HL-60/S4 treated with retinoic acid at 250 ng/mL for 4 days and 3 days (cell line): ENCODE measurements around the gene CHODL.

Experiments used
- in situ Hi-C: fragments of 300-500 bp; cut with MboI; formaldehyde crosslinking; loops from 2 replicates; pipeline ENCODE4 v1.7.0; 2022; ENCODE audit warnings: low sequenced_read_pairs

Gene CHODL, protein sequence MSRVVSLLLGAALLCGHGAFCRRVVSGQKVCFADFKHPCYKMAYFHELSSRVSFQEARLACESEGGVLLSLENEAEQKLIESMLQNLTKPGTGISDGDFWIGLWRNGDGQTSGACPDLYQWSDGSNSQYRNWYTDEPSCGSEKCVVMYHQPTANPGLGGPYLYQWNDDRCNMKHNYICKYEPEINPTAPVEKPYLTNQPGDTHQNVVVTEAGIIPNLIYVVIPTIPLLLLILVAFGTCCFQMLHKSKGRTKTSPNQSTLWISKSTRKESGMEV

DNA sequence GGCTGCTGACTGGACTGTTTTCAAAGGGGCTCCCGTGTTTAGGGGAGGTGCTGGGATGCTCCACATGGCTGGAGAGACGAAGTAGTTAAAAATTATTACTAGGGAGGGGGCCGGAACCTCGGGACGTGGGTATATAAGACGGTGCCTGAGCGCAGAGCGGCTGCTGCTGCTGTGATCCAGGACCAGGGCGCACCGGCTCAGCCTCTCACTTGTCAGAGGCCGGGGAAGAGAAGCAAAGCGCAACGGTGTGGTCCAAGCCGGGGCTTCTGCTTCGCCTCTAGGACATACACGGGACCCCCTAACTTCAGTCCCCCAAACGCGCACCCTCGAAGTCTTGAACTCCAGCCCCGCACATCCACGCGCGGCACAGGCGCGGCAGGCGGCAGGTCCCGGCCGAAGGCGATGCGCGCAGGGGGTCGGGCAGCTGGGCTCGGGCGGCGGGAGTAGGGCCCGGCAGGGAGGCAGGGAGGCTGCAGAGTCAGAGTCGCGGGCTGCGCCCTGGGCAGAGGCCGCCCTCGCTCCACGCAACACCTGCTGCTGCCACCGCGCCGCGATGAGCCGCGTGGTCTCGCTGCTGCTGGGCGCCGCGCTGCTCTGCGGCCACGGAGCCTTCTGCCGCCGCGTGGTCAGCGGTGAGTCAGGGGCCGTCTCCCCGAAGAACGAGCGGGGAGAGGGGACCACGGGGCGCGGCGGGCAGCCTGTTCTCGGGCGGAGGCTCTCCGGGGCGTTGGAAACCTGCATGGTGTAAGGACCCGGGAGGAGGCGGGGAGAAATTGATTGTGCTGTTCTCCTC, at the start of gene CHODL:
Gene CHODL (plus strand): TSS at position 163 of the 793 bp plus-strand sequence. CDS start 391 bp downstream, at position 554.
- in situ Hi-C loops: no loop called here

DNA sequence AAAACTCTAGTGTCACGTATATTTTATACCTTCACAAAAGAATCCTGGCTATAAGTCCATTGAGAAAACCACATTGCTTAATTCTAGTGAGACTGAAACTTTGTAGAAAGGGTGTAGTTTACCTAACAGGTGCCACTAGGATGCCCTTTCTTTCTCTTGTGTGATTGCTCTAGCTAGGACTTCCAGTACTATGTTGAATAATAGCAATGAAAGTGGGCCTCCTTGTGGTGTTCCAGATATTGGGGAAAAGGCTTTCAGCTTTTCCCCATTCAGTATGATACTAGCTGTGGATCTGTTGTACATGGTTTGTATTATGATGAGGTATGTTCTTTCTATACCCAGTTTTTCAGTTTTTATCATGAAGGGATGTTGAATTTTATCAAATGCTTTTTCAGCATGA, 39.7 kb upstream of the CHODL start:
- in situ Hi-C loops: no loop called here

DNA sequence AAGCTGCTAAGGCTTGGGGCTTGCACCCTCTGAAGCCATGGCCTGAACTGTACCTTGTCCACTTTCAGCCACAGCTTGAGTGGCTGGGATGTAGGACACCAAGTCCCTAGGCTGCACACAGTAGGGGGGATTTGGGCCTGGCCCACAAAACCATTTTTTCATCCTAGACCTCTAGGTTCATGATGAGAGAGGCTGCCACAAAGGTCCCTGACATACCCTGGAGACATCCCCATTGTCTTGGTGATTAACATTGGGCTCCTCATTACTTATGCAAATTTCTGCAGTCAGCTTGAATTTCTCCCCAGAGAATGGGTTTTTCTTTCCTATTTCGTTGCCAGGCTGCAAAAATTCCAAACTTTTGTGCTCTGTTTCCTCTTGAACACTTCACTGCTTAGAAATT, 26.3 kb upstream of the CHODL start:
- in situ Hi-C loops: no loop called here

DNA sequence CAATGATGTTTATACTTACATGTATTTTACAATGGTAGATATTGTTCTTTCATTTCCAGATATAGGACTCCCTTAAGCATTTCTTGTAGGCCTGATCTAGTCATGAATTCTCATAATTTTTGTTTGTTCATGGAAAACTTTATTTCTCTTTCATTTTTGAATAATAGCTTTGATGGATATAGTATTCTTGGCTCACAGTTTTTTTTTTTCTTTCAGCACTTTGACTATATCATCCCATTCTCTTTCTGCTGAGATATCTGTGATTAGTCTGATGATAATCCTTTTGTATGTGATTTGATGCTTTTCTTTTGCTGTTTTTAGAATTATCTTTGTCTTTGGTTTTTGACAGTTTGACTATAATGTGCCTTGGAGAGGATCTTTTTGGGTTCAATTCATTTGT, 24.1 kb upstream of the CHODL start:
- in situ Hi-C loops: no loop called here

DNA sequence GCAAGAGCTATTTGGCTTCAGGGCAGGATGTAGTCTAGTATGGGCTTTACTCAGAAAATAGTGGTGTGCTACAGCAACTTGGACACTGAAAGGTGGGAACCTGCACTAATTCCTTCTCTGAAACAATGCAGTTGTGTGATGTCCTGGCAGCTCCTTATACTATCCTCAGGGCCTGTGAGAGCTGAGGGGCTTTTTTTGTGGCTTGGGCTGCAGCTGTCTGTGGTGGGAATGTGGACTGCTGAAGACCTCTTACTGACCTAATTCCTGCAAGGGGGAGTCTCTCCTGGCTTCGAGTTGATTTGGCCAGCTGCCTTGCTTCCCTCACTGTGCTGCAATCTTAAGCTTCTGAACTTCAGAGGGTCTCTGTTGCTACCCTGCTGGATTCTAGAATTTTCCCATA, 22.3 kb upstream of the CHODL start:
- in situ Hi-C loops: no loop called here

DNA sequence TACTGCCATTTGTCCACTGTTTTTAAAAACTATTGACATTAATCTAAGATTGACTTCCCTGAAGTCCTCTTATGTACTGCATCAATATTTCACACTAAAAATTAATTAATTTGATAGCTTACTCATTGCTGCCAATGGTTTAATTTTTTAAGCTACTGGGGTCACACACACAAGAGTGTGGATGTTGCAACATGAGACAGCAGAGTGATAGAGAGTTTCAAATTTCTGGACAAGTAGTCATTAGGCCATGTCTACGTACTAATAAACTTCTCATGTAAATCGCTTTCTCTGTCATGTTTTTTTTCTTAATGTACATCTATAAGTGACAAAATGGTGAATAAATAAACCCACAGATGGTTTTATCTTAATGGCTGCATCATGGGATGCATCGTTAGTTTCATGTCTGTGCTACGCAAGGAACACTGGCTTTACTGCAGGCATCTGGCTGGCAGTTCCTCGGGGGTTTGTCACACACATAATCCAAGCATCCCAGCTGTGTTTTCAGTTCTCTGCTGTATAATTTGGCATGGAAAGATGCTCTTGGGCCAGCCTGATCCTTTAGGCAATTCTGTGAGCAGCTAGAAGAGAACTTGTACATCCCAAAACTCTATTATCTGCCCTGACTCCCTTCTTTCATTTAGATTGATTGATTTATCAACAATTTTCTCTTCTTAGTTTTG, 16.4 kb upstream of the CHODL start:
- in situ Hi-C loops: no loop called here

DNA sequence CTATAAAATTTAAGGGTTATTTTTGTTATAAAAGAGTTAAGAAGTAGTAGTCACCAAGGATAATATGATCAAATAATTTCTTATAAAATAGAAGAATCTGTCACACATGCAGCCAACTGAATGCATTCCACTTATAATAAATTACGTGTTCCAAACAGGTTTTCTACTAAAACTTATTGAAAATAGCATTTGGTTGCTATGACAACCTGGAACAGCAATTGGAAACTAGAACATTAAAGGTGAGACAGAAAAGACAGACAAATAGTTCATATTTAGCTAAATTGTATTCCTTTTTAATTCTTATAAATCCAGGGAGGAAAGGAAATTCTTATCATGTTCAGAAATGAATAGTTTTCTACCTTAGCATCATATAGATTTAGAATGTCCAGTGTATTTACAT, 9.1 kb upstream of the CHODL start:
- in situ Hi-C loops: no loop called here

DNA sequence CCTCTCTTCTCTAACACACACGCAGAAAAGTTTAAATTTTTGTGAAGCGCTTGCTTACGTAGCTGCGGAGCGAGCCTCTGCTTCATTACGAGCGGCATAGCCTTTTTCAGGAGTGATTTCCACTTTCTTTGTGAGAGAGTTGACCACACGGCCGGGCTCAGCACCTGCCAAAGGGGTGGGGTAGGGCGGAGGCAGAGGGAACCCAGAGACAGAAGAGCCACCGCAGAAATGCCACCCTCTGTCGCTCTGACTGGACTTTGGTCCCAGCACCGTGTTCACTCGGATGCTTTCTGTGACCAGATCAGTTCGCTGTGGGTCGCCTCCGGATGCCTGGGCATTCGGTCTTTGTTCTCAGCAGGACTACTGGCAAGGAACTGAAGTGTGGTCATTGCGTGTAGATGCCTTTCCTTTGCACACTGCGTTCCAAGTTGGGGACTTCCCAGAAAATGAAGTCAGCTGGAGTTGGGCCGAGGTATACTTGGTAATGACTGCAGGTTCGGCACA, 883 bp downstream of the CHODL start:
- in situ Hi-C loops: no loop called here

DNA sequence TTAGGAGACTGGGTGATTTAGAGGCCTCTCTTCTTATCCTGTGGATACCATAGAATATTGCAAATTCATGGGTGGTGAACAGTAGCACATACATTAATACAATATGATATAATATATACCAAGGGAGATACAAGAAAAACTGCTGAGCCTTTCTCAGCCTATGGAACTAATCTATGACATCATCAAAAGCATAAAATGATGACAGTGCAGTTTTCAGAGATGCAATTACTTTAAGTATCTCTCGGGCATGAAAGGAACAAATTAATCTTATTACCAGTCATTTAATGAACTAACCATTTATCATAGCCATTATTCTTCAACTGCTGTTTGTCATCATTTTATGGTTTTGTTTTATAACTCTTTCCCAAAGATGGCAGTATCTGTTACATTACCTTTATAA, 3.5 kb downstream of the CHODL start:
- in situ Hi-C loops: no loop called here

DNA sequence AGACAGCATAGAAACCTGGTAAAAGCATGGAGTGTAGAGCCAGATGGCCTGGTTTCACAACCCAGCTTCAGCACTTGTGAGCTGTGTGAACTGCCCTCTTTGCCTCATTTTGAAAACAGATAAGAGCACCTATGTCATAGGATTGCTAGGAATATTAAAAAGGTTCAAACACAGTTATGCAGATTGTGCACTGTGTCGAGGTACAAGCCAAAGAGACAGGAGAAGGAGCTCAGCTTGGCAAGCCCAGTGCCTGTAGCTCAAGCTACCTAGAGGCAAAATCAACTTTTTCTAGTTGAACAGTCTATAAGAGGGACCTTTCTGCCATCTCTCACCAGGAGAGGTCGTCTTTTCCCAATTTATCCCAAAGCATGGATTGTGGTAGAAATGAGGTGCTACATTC, 5.0 kb downstream of the CHODL start:
- in situ Hi-C loops: no loop called here

DNA sequence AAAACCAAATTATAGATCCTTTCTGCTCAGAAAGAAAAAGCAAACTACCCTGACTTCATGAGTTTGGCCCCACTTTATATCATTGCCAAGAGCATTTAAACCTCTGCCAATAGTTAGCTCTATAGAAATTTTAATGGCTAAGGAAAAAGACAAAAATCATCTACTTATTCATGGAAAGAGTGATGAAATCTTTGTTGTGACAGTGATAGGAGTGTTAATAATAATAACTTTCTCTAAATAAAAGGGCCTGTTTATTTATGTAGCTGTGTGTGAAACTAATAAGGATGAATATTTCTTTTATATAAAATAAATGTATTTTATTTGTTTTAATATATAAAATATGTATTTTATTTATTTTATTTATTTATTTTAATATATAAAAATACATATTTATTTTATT, 6.4 kb downstream of the CHODL start:
- in situ Hi-C loops: no loop called here

DNA sequence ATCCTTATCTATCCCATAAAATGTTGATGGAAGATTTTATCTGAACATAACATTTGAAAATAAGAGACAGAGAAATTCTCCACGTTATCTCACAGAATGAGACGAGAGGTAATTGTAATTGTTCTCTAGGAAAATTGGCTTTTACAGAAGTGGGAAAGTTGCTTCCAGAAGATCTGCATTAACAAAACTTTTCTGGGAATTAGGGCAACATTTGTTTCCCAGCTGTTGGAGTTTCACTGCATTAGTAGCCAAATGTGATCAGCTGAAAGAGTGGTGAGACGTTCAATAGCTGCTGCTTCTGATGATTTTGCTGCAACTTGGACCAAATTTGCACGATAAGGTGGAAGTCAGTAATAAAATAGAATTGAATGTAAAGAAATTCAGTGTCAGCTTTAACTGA, 7.6 kb downstream of the CHODL start:
- in situ Hi-C loops: no loop called here

DNA sequence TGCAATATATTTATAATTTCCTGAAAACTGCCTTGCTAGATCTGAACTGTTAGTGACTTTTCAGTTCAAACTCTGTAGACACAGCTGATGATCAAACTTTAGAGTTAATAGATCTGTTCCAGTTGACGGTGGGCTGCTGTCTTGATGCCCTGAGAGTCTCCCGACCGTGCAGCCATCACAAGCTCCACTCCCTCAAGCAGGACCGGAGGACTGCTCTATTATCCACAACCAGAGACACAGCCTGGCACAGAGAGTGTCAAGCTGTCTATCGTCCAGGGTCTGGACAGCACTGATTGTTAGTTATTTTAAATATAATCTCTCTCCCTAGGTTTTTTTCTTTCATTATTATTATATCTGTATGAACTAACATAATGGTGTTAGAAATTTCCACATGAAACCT, 8.0 kb downstream of the CHODL start:
- in situ Hi-C loops: no loop called here

DNA sequence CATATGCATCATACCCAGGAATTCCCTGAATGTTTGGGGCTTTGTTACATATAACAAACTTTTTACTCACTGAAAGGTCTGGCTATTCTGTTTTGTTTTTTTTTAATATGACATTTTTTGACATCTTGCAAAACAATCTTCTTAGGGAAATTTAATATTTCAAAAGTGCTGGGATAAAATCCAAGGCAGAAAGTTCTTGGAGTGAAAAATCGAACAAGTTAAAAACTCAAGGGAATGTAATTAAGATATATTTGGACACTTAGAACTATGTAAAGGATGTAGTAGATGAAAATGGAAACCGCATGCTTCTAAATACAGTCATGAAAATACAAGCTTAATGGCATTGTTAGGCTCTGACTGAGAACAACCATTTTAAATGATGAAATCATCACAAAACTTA, 8.6 kb downstream of the CHODL start:
- in situ Hi-C loops: no loop called here

DNA sequence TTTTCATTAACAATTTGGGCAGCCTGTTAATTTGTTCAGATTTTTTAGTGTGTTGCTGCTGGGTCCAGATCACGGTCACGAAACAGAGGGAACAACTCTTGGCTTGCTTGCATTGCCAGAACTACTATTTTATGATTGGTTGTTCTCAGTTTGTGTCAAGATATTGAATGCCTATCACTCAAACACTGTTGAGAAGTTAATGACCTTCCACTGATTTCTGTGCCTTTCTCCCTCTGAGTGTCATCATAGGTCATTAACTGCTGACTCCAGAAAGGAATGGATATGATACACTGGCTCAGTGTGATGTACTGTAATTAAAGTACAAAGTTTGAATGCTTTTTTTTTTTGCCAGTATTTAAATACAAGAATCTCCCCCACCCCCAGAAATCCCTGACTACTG, 9.2 kb downstream of the CHODL start:
- in situ Hi-C loops: no loop called here

DNA sequence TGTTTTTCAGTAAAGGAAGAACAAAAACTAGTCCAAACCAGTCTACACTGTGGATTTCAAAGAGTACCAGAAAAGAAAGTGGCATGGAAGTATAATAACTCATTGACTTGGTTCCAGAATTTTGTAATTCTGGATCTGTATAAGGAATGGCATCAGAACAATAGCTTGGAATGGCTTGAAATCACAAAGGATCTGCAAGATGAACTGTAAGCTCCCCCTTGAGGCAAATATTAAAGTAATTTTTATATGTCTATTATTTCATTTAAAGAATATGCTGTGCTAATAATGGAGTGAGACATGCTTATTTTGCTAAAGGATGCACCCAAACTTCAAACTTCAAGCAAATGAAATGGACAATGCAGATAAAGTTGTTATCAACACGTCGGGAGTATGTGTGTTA, 21.3 kb downstream of the CHODL start:
- in situ Hi-C loops: no loop called here

DNA sequence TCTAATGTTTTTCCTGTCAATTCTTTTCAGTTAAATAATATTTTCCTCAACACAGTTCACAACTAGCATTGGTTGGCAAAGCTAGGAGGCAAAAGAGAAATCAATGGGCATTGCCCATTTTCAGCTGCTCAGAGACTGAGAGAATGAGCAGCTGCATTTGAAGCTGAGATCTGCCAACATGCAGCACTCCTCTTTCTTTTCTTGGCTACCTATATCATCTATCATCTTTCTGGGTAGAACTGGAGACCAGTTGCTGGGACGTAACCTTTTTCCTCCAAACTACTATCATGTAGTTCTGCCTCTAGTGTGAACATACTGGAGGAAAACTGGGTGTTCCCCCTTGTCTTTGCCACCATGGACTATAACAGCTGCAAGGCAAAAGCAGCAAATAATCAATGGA, 22.9 kb downstream of the CHODL start:
- in situ Hi-C loops: no loop called here

DNA sequence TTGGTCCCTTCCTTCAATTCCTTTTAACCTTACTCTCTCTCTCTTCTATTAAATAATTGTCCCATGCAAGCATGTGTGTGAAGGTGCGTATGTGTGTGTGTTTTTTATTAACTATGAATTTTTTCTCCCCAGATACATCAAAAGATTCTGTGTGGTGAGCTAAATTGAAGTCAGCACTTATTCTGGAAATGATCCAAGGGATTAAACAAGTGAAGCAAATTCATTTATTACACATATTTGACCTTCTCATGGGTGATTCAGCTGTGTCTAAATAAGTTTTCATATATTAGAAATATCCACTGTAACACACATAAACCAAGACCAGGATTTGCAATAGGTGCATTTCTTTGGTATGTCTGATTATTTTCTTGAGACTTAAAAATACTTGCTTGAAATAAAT, 24.3 kb downstream of the CHODL start:
- in situ Hi-C loops: no loop called here

DNA sequence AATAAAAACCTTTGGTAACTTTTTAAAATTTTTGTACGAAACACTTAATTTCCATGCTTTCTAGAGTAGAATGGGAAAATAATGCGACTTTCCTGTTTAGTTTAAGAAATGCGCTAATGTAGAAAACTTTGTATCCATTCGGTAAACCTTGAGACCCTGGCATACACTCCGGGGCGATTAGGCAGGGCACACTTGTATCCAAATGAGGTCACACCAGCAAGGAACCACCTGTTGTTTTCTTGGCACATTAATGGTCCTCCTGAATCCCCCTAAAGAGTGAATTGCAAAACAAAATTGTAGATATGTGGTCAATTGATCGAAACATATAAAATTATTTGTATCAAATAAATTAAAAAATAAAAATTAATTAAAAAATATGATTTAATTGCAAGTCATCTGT, 25.2 kb downstream of the CHODL start:
- in situ Hi-C loops: no loop called here

DNA sequence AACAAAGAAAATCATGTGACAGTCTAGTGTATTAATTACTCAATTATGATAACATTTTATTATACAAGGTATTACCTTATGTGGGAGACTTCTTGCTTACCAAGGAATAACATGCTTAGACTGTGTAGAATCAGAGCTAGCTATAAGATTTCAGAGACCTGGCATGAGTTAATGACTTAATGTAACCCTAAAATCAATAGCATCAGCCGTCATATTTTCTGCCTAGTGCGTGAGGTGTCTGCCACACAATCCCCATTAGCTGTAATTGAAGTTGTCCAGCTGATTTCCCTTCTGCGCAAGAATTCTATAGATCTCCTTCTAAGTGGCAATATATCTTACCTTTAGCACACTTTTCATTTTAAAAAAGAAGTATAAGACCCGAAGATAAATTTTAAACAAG, 28.8 kb downstream of the CHODL start:
- in situ Hi-C loops: no loop called here

DNA sequence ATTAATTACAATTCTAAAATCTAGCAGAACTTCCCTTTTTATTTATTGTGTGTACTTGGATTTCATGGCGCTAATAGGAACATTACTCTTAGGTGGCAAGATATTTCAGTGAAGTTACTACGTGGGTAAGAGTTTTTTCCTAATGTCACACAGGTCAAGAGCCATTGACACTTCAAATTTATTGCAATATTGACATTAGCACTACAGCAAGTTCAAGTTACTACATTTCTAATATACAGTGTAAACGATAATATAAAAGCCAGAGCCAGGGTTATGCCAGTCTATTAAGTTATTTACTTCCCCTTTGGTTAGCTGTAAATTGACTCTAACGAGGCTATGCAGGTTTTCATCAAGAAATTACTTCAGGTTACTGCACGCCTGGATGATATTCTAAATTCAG, 29.7 kb downstream of the CHODL start:
- in situ Hi-C loops: no loop called here

DNA sequence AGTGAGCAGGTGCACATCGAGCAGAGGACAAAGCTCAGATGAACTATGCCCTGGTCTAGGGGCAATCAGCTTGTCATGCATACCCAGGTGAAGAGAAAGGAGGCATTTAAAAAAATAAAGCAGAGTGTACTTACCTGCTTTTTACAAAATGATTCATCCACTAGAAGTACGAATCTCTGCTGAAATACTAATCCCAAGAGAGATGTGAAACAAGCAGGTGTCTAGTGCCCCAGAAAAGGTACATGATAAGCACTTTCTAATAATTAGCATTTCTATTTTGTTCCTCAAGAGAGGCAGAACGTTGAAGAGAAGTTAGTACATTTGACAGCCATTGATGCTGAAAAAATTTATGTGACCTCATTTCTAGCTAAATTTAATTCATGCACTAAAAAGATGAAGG, 31.1 kb downstream of the CHODL start:
- in situ Hi-C loops: no loop called here
